H1 (cell line): Measurements from ENCODE around the gene CDK5RAP3. TPM values are rescaled to one million over a fixed set of nuclear protein-coding genes. Genes with fewer than 3 reads are reported as not detected.

ENCODE experiments used
- CTCF ChIP-seq, 3 experiments: IDR thresholded peaks; 1 replicate in 2 of 3; 2 replicates in 1 of 3; pipeline versions ENCODE4 v1.5.1 to v1.6.1; 2011; ENCODE audit warnings: low read length in 3 of 3, mild to moderate bottlenecking in 3 of 3, inconsistent platforms in 2 of 3, low read depth in 1 of 3, moderate library complexity in 1 of 3; ENCODE audit not compliant: insufficient read depth in 1 of 3; ENCODE audit errors: control extremely low read depth in 1 of 3
- GTF2F1 ChIP-seq: IDR thresholded peaks from 2 replicates; pipeline ENCODE4 v1.6.1; 2012; ENCODE audit warnings: low read depth, low read length, improper control_type of control experiment, borderline replicate concordance
- KDM1A ChIP-seq: fragments of 200-600, 300-600 bp; sonication (generic); IDR thresholded peaks from 2 replicates; pipeline ENCODE4 v1.7.1; 2016; ENCODE audit warnings: mild to moderate bottlenecking, low read length, borderline replicate concordance
- POLR2A ChIP-seq, 2 experiments: IDR thresholded peaks; 1 replicate in 1 of 2; 2 replicates in 1 of 2; pipeline ENCODE4 v1.6.1; 2011; ENCODE audit warnings: low read depth in 2 of 2, low read length in 2 of 2, mild to moderate bottlenecking in 2 of 2; ENCODE audit errors: control extremely low read depth in 1 of 2
- RAD21 ChIP-seq, 2 experiments: IDR thresholded peaks in 1 of 2; conservative IDR thresholded peaks in 1 of 2; 2 replicates each; pipeline ENCODE4 v1.6.1; 2011; ENCODE audit warnings: low read depth in 2 of 2, low read length in 2 of 2, improper control_type of control experiment in 1 of 2, inconsistent platforms in 1 of 2, mild to moderate bottlenecking in 1 of 2, moderate library complexity in 1 of 2
- RBBP5 ChIP-seq: IDR thresholded peaks from 2 replicates; pipeline ENCODE4 v1.7.1; 2012; ENCODE audit warnings: low read depth, mild to moderate bottlenecking, inconsistent platforms, low read length, moderate library complexity, borderline replicate concordance
- RFX5 ChIP-seq: IDR thresholded peaks from 2 replicates; pipeline ENCODE4 v1.6.1; 2011; ENCODE audit warnings: low read depth, low read length, improper control_type of control experiment, borderline replicate concordance
- SIN3A ChIP-seq, 2 experiments: IDR thresholded peaks in 1 of 2; conservative IDR thresholded peaks in 1 of 2; 2 replicates each; pipeline ENCODE4 v1.6.1; 2011 to 2012; ENCODE audit warnings: low read length in 2 of 2, improper control_type of control experiment in 1 of 2, low read depth in 1 of 2, mild to moderate bottlenecking in 1 of 2
- TAF1 ChIP-seq: IDR thresholded peaks from 2 replicates; pipeline ENCODE4 v1.6.1; 2011; ENCODE audit warnings: mild to moderate bottlenecking, low read depth, low read length
- TCF12 ChIP-seq: IDR thresholded peaks from 2 replicates; pipeline ENCODE4 v1.6.1; 2011; ENCODE audit warnings: low read depth, mild to moderate bottlenecking, low read length
- YY1 ChIP-seq: IDR thresholded peaks from 2 replicates; pipeline ENCODE4 v1.6.1; 2011; ENCODE audit warnings: low read depth, mild to moderate bottlenecking, low read length
- polyA plus RNA-seq, 7 experiments: library from polyadenylated mRNA; depleted of rRNA in 3 of 7; stranded (reverse) in 5 of 7; unstranded in 2 of 7; fragments of >200 nt in 5 of 7; fragments of 200-250 nt in 2 of 7; gene quantifications; 1 replicate in 5 of 7; 2 replicates in 1 of 7; 4 replicates in 1 of 7; pipeline versions ENCODE4 v1.2.1 to v1.2.3, GENCODE V29; 2011 to 2013; ENCODE audit warnings: missing spikeins in 2 of 7, mixed read lengths in 2 of 7
- total RNA-seq: library from RNA; stranded (reverse); fragmentation: NEBNext Ultra II Directional; extraction: Animal tissue kit (Norgen Biotek cat#: 25700); gene quantifications from 2 replicates; pipeline ENCODE4 v1.2.1, GENCODE V29; 2021

The CDK5RAP3 gene
- total and polyA plus RNA-seq, 2 of the 8 experiments (the other 6 are each of a cell fraction or from before 2014, with no cell fraction given) = 88.2 to 93.2 TPM

- TF ChIP-seq RBBP5 (0 out of 2 replicates have a peak, but pooled peaks have one; percentile 55), TAF1 (no peak), KDM1A (no peak), CTCF (IDR thresholded peaks at IDR 0.05; ENCODE audit: control extremely low read depth in 1 of 3, insufficient read depth in 1 of 3, low read depth in 1 of 3, low read length in 3 of 3) (peak; percentile 40 to 66 (median 63)), YY1 (no peak), RFX5 (no peak), TCF12 (no peak), GTF2F1 (no peak), RAD21 (IDR thresholded peaks at IDR 0.05 in 1 of 2, conservative IDR thresholded peaks at IDR 0.05 in 1 of 2; ENCODE audit: low read depth in 2 of 2, low read length in 2 of 2) (peak; percentile 45 to 60; a peak in 3 of 4 replicates), POLR2A (IDR thresholded peaks at IDR 0.05; ENCODE audit: control extremely low read depth in 1 of 2, low read depth in 2 of 2, low read length in 2 of 2) (no peak), SIN3A (conservative IDR thresholded peaks at IDR 0.05 in 1 of 2, IDR thresholded peaks at IDR 0.05 in 1 of 2; ENCODE audit: low read depth in 1 of 2, low read length in 2 of 2) (peak in 1 of 2 experiments; percentile 49; a peak in 1 of 4 replicates)
- TF ChIP-seq, all 59 proteins: peak for 9
These were observed 40.7 kb downstream of the CDK5RAP3 start (continued) for GRCh38 chr17:48011405-48012150.
